ENCODE measurements around the gene MTHFR.
A peak's percentile ranks its signal among the peaks of the same experiment; 100 is the strongest.

DNA sequence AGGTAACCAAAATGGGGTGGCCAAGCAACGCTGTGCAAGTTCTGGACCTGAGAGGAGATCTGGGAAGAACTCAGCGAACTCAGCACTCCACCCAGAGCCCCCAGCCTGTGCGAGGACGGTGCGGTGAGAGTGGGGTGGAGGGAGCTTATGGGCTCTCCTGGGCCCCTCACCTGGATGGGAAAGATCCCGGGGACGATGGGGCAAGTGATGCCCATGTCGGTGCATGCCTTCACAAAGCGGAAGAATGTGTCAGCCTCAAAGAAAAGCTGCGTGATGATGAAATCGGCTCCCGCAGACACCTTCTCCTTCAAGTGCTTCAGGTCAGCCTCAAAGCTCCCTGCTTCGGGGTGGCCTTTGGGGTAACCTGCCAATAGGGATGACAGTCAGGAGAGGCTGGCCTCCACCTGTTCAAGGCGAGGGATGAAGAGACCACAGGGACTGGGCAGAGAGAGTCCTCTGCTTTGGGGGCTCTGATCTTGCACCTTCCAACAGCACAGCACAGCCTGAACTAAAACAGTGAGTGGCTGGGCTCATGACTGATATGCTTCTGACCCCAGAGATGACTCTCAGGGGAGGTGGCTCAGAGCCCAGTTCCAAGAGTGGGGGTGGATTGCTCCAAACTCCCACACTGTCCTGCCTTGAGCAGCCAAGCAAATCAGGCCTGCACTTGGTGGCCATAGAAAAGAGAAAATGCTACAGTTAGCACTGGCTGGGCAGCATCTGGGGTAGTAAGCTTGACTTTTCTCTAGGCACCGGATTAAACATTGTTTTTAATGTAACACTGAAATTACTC, 9.5 kb downstream of the MTHFR start:
- TF ChIP-seq, protein P1, sequence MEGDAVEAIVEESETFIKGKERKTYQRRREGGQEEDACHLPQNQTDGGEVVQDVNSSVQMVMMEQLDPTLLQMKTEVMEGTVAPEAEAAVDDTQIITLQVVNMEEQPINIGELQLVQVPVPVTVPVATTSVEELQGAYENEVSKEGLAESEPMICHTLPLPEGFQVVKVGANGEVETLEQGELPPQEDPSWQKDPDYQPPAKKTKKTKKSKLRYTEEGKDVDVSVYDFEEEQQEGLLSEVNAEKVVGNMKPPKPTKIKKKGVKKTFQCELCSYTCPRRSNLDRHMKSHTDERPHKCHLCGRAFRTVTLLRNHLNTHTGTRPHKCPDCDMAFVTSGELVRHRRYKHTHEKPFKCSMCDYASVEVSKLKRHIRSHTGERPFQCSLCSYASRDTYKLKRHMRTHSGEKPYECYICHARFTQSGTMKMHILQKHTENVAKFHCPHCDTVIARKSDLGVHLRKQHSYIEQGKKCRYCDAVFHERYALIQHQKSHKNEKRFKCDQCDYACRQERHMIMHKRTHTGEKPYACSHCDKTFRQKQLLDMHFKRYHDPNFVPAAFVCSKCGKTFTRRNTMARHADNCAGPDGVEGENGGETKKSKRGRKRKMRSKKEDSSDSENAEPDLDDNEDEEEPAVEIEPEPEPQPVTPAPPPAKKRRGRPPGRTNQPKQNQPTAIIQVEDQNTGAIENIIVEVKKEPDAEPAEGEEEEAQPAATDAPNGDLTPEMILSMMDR (IDR thresholded peaks at IDR 0.05 in 4 of 5, conservative IDR thresholded peaks at IDR 0.05 in 1 of 5): no peak
- TF ChIP-seq POLR2A (IDR thresholded peaks at IDR 0.05): peak in 1 of 2 donors; percentile 23

Measured in gastrocnemius medialis (tissue), 4 donors.